ENCODE data around the gene CLEC4F.
"Not testable (repeated sequence)": the region's sequence is repeated elsewhere in the genome, so short reads cannot be mapped to it uniquely, and the experiment has no call there.

CLEC4F gene

DNA sequence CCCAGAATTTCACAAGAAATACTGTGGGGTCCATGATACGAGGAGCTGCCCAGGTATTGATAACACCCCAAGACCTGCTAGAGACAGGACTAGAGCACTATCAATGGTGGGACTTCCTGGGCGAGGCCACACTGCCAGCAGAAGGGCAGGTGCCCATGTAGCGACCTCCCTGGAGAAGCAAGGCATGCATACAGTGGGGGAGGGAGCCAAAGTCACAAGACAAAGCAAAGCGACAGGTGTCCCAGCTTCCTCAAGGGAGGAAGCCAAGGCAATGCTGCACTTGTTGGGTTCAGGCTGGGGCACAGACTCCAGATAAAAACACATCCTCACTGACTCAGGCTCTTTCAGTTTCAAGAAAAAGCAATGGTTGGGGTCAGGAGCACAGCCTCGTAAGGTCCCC is 7.7 kb upstream of the CLEC4F start:
- DNase-seq (ENCODE audit: extremely low read depth in 1 of 2, low read depth in 1 of 2): no peak

GRCh38 chr2:70827388-70827787 is 7.0 kb upstream of the CLEC4F start:
- DNase-seq (ENCODE audit: extremely low read depth in 1 of 2, low read depth in 1 of 2): no peak

- DNase-seq (ENCODE audit: extremely low read depth in 1 of 2, low read depth in 1 of 2): no peak
Measured at GRCh38 chr2:70826696-70827350, 6.4 kb upstream of the CLEC4F start.

DNA sequence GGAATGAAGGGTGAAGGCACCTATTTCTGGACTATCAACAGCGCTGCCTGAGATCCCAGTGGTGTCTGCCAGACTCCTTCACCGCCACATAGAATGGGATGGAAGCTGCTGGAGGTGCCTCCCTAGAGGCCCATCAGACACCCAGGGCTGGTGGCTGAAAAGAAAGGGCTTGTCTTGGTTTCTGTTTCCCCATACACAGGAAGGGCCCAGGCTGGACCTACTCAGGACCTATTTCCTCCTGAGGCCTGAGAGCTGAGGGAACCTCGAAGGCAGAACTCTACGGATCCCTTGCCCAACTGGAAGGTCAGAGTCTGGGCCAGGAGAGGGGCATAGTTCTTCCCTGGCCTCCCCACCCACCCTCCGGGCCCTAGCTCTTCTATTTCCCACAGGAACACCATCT is 2.9 kb upstream of the CLEC4F start:
- no peak for DNase-seq (ENCODE audit: extremely low read depth in 1 of 2, low read depth in 1 of 2)

DNA sequence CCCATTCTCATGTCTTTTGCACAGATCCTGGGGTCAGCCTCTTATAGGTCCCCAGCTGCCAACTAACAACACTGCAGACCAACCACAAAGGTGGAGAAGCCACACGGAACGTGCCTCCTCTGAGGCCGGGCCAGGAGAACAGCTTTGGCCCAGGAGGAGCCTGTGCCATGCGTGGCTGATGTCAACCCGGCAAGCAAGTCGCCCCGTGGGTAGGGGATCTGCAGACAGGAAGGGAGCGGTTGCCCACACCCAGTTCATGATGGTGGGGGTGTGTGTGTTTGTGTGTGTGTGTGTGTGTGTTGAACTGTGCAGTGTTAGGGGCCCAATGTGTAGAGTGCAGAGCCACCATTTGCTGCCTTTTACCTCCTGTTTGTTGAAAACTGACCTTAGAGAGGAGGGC is 2.4 kb upstream of the CLEC4F start:
- DNase-seq (ENCODE audit: extremely low read depth in 1 of 2, low read depth in 1 of 2): no peak

- DNase-seq (ENCODE audit: extremely low read depth in 1 of 2, low read depth in 1 of 2): no peak
Measured at GRCh38 chr2:70817284-70817954, 3.0 kb downstream of the CLEC4F start.

DNA sequence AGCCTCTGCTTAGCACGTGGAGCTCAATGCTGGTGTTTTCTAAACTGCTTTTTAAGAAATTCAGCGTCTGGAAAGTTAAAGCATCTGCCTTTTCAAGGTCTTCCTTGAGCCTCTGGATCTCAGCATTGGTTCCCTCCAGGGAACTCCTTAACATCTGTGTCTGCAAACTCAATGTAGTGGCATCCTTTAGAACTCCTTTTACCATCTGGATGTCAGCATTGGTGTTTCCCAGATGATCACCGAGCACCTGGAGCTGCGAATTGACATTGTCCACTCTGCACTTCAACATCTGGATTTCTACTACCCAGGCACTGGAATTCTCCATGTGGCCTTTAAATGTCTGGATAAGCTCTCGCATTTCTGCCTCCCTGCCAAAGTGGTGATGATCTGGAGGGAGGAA is 3.7 kb downstream of the CLEC4F start:
- no peak for DNase-seq (ENCODE audit: extremely low read depth in 1 of 2, low read depth in 1 of 2)

GRCh38 chr2:70808983-70809958 is 11.1 kb downstream of the CLEC4F start:
- no peak for DNase-seq (ENCODE audit: extremely low read depth in 1 of 2, low read depth in 1 of 2)

- DNase-seq (ENCODE audit: extremely low read depth in 1 of 2, low read depth in 1 of 2): no peak
Measured at GRCh38 chr2:70807828-70808118, 12.6 kb downstream of the CLEC4F start.

DNA sequence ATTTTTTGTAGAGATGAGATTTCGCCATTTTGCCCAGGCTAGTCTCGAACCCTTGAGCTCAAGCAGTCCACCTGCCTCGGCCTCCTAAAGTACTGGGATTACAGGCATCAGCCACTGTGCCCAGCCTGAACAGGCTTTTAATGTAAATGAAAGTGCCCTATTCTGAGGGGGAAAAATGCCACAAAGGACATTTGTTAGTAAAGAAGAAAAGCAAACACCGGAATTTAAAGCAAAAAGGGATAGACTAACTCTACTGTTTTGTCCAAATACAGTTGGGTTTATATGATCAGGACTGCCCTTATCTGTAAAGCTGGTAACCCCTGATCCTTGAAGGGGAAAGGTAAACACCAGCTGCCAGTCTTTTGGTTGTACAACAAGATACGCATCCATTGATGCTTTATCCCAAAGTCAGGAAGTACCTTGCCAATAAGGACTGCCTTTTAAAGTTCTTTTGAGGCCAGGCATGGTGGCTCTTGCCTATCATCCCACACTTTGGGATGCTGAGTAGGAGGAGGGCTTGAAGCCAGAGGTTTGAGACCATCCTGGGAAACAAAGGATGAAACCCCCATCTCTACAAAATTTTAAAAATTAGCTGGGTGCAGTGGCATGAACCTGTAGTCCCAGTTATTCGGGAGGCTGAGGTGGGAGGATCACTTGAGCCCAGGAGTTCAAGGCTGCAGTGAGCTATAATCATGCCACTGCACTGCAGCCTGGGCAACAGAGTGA is 13.1 kb downstream of the CLEC4F start:
- DNase-seq (ENCODE audit: extremely low read depth in 1 of 2, low read depth in 1 of 2): no peak

DNA sequence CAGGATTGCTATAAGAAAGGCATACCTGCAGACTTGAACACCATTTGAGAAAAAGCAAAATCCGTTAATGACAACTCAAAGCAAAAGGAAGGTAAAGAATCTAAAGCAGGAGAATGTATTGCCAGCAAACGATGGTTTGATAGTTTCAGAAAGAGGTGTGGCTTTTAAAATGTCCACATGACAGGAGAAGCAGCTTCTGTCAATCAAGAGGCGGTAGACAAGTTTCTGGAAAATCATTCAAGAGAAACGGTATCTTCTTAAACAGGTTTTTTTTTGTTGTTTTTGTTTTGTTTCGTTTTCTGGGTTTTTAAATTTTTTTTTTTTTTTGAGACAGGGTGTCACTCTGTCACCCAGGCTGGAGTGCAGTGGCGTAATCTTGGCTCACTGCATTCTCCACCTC is 13.8 kb downstream of the CLEC4F start:
- no peak for DNase-seq (ENCODE audit: extremely low read depth in 1 of 2, low read depth in 1 of 2)

DNA sequence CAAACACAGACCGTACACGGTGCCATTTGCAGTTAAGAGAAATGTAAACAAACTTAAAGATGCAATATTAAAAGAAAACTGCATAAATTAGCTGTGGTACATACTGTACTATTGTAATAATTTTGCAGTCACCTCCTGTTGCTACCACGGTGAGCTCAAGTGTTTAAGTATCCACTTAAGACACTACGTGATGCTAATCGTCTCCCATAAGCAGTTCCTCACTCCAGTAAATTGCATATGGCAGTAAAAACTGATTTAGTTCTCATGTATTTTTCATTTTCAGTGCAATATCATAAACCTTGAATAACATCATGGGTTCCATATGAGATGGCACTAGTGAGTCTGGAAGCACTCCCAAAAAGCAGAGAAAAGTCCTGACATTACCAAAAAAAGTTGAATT is 14.4 kb downstream of the CLEC4F start:
- DNase-seq (ENCODE audit: extremely low read depth in 1 of 2, low read depth in 1 of 2): no peak

- DNase-seq (ENCODE audit: extremely low read depth in 1 of 2, low read depth in 1 of 2): no peak
Measured at GRCh38 chr2:70801607-70802263, 18.7 kb downstream of the CLEC4F start.

GRCh38 chr2:70799706-70800105 is 20.7 kb downstream of the CLEC4F start:
- no peak for DNase-seq (ENCODE audit: extremely low read depth in 1 of 2, low read depth in 1 of 2)

DNA sequence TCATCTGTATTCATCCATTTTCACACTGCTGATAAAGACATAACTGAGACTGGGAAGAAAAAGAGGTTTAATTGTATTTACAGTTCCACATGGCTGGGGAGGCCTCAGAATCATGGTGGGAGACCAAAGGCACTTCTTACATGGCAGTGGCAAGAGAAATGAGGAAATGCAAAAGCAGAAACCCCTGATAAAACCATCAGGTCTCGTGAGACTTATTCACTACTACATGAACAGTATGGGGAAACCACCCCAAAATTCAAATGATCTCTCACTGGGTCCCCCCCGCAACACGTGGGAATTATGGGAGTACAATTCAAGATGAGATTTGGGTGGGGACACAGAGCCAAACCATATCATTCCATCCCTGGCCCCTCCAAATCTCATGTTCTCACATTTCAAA is 22.4 kb downstream of the CLEC4F start:
- DNase-seq (ENCODE audit: extremely low read depth in 1 of 2, low read depth in 1 of 2): not testable (repeated sequence)

DNA sequence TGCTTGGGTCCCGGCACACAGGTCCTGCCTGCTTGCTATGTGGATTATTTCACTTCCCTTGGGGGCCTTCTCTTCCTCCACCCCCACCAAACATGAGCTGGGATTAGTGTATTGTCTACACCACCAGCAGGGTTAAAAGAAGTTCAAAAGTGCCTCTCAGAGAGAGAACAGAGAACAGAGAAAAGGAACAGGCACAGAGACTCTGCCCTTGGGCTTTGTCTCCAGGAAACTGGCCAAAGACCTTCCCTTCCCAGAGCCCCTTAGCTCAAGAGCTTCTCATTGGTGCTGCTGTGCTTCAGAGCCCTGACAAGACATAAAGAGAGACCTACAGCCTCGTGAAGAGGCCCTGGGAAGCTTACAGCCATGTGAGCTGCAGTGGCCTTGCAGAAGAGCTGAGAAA is 22.9 kb downstream of the CLEC4F start:
- DNase-seq (ENCODE audit: extremely low read depth in 1 of 2, low read depth in 1 of 2): no peak

DNA sequence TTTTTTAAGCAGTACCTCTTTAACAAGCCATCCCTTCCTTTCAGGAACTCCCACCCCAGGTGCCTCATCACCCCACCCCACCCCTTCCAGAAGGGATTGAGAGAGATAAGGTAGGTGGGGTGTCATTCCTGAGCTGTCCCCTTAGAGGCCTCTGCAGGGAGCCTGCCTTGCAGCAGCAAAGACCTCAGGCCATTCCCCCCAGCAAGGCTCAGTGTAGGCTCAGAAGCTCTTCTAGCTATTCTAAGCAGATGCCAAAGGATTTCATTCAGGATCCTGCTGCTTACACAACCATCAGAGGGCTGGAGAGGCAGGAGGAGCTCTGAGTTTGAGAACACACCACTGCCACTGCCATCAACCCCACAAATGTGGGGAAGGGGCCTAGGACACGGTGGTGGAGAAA is 24.1 kb downstream of the CLEC4F start:
- no peak for DNase-seq (ENCODE audit: extremely low read depth in 1 of 2, low read depth in 1 of 2)

GRCh38 chr2:70795164-70795995 is 25.0 kb downstream of the CLEC4F start:
- DNase-seq (ENCODE audit: extremely low read depth in 1 of 2, low read depth in 1 of 2): no peak

GRCh38 chr2:70793450-70793849 is 26.9 kb downstream of the CLEC4F start:
- DNase-seq (ENCODE audit: extremely low read depth in 1 of 2, low read depth in 1 of 2): no peak
